Limb (tissue), 2 donors: Measurements from ENCODE around the gene KPTN.
"Not testable (repeated sequence)": the region's sequence is repeated elsewhere in the genome, so short reads cannot be mapped to it uniquely, and the experiment has no call there.

Experiments
- DNase-seq, 2 donors: peaks; one replicate each; pipeline ENCODE4 v3.0.0-alpha.2; 2016; ENCODE audit errors: extremely low spot score in 2 of 2

The KPTN gene

GRCh38 chr19:47492137-47492533 lies 8.1 kb upstream of the KPTN start:
- DNase-seq: no peak

GRCh38 chr19:47491358-47492136 lies 7.5 kb upstream of the KPTN start:
- DNase-seq: no peak

- DNase-seq: no peak
Observed at GRCh38 chr19:47490847-47491246, 6.8 kb upstream of the KPTN start.

- no peak for DNase-seq
Observed at GRCh38 chr19:47490031-47490430, 6.0 kb upstream of the KPTN start.

GRCh38 chr19:47489072-47489914 lies 5.3 kb upstream of the KPTN start:
- DNase-seq: no peak

GRCh38 chr19:47487551-47488515 lies 3.8 kb upstream of the KPTN start:
- no peak for DNase-seq

DNA sequence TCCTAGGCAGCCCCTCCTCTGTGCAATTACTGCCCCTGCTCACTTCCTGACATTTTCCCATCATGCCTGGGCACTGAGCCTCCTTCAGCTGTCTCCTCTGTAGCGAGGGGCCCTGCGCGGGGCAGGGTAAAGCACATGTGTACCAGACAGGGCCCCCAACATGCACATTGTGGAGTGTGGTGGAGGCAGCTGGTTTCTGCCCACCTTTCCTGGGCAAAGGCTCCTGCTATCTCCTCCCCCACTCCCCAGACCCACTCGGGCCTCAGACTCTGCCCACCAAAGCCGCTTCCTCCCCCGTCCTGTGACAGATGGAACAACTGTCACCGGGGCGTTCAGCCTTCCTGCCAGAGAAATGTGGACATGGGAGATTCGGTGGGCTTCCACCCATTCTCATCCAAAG lies 2.9 kb upstream of the KPTN start:
- no peak for DNase-seq

- not testable (repeated sequence) for DNase-seq
Observed at GRCh38 chr19:47486220-47486619, 2.2 kb upstream of the KPTN start.

DNA sequence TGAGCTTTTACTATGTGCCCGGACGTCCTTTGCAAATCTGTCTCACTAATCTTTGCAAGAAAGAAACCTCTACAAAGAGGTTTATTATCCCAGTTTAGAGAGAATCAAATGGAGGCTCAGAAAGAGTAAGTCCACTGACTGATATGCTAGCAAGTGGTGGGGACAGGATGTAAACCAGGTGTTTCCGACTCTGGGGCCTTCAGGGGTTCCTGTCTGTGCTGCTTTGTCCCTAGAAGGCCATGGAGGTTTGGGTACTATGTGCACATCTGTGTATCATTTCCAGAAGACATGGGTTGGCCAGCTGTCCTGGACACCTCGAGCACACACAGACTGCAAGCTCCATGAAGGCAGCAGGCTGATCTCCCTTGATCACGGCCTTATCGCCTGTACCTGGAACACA lies 1.2 kb upstream of the KPTN start:
- no peak for DNase-seq

- peak in 1 of 2 donors; percentile 28 for DNase-seq
Observed at GRCh38 chr19:47483200-47483599, 819 bp downstream of the KPTN start.

DNA sequence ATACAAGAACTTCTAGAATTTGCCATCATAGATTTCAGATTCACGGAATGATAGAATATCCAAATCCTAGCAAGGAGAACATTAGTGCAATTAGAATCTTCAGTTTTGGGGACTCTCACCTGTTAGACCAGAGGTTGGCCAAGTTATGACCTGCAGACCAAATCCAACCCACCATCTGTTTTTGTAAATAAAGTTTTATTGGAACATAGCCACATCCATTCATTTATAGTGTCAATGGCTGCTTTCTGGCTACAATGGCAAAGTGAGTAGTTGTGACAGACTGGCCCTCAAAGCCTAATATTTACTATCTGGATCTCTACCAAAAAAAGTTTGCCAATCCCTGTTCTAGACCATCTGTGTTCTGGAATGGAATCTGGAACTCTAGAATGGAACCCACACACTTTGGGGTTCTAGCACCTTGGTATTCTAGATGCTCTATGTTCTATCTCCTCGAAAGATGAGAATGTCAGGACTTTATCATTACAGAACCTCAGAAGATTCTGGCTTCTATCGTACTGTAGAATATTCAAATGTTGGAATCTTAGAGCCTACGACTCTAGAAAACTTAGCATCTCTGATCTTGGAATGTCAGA lies 2.5 kb downstream of the KPTN start:
- DNase-seq: no peak

- no peak for DNase-seq
Observed at GRCh38 chr19:47480658-47481057, 3.4 kb downstream of the KPTN start.

- peak in 1 of 2 donors; percentile 34 for DNase-seq
Observed at GRCh38 chr19:47479701-47480503, 4.1 kb downstream of the KPTN start.

DNA sequence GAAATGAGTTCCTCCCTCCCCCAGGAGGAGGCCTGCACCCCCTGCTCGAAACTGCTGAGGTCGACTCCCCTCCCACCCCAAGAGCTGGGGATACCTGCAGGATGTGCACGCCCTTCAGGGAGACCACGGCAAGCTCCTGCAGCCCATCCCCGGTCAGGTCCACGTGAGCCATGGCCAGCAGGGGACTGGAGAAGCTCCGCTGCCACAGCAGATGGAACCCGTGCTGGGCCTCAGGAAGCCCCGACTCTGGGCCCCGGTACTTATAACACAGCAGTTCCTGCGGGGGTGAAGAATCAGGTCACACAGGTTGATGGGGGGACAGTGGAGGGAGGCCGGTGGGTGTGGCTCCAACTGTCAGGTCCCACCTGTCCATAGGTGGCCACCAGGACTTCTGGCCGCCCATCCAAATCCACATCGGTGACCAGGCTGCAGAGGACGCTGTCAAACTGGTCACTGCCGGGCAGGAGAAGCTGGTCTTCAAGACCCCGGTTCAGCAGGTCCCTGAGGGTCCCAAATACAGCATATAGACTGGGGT lies 7.5 kb downstream of the KPTN start:
- no peak for DNase-seq

DNA sequence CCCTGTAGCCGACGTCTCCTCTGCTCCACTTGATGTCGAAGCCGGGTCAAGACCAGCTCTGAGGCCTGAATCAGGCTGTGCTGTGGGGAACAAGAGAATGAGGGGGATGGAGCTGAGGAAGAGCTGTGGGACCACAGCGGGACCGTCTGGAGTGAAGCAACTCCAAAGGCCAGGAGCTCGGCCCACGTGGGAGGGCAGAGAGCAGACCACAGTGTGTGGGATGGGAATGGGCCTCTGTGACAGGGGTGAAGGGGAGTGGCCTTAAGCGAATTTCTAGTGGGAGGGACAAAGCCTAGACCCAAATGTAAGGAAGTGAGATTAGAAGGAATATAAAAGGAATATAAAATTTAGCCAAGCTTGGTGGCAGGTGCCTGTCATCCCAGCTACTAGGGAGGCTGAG lies 8.6 kb downstream of the KPTN start:
- DNase-seq: no peak

GRCh38 chr19:47473336-47473735 lies 10.7 kb downstream of the KPTN start:
- DNase-seq: no peak

- DNase-seq: peak; percentile 78 to 94
Observed at GRCh38 chr19:47471733-47472457, 12.1 kb downstream of the KPTN start, which contains the start of gene SLC8A2. Gene SLC8A2, minus strand, starts transcription at chr19:47471893. Its CDS starts 5,490 bp downstream, at chr19:47466403.

DNA sequence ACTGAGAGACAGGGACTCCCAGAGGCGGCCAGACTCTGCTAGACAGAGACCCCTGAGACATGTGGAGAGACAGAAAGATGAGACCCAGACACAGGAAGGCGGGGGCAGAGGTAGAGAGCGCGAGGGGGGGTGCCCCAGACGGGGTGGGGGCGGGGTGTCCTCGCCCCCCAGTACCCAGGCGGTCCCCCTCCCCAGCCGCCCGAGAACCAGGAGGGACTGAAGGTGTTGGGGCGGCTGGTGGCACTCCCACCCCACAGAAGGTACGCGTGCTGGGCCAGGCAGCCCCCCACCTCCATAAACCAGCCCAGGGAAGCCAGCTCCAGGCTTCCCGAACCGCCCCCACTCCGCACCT lies 12.7 kb downstream of the KPTN start:
- DNase-seq: no peak

DNA sequence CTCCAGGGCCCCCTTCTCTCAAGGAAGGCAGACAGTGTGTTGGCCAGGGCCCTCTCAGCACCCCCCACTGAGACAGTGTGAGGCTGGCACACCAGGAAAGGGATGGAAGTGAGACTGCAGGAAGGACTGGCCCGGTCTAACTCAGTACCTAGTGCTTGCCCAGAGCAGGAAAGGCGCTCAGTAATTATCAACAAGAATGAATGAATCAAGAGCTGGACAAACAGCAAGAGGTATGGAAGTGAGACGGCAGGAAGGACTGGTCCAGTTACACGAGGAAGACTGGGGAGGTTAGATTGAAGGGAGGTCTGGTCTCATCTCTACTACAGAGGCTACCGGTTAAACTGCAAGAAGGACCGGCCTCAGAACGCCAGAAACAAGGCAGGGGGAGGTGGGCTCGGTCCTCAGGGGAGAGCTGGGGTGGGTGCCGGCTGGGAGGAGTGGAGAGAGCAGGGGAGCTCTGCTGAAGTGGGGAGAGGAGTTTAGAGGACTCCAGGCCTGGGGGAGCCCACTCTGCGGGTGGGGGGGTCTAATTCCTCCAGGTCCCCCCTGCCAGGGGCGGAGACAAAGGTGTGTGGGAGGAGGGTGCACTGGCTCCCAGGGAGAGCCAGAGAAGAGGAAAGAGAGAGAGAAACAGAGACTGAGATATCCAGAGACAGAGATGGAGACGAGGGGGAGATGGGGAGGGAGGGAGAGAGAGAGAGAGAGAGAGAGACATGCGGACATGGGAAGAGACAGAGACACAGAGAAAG lies 13.4 kb downstream of the KPTN start:
- no peak for DNase-seq
